Sigmoid colon (tissue), 4 donors: Measurements from ENCODE around the gene APOC3.

ENCODE experiments used
- CTCF ChIP-seq, 4 experiments: fragments of 450-650 bp in 3 of 4; fragments of 200-600 bp in 1 of 4; IDR thresholded peaks; one replicate each; pipeline ENCODE4 v1.5.1; 2016 to 2019; ENCODE audit warnings: antibody characterized with exemption in 4 of 4, mild to moderate bottlenecking in 3 of 4, moderate library complexity in 2 of 4
- POLR2A ChIP-seq, 2 donors: fragments of 450-650 bp; IDR thresholded peaks; one replicate each; pipeline ENCODE4 v1.6.1; 2016; ENCODE audit warnings: antibody characterized with exemption in 2 of 2, mild to moderate bottlenecking in 2 of 2, moderate library complexity in 2 of 2
- POLR2AphosphoS5 ChIP-seq, 4 donors: sonication (generic); formaldehyde crosslinking; IDR thresholded peaks; one replicate each; pipeline ENCODE4 v1.6.1; 2017; ENCODE audit warnings: antibody characterized with exemption in 4 of 4

- TF ChIP-seq CTCF (IDR thresholded peaks at IDR 0.05) (no peak), POLR2A (IDR thresholded peaks at IDR 0.05) (no peak), POLR2AphosphoS5 (IDR thresholded peaks at IDR 0.05) (no peak)
Observed at GRCh38 chr11:116790167-116791001, 39.3 kb upstream of the APOC3 start.
